PC-3 (cell line): Measurements from ENCODE around the gene FERD3L. TPM values are rescaled to one million over a fixed set of nuclear protein-coding genes. Genes with fewer than 3 reads are reported as not detected.

ENCODE experiments used
- ATAC-seq: fragments of 200-7000 bp; cut with Tn5 transposase; 2 replicates; pipeline ENCODE4 v1.9.1; 2020; ENCODE audit warnings: mild to moderate bottlenecking, moderate library complexity
- BruUV-seq: library from RNA; stranded (reverse); fragments of 400-500 nt; replicated peaks from 2 replicates; lab custom pipeline; 2021; lab: Mats Ljungman, UMichigan
- CTCF ChIA-PET: fragments of 300-600 bp; sonication (Branson Sonifier 250); formaldehyde crosslinking; loops from one replicate; lab custom pipeline; 2022; ENCODE audit warnings: antibody characterized with exemption; lab: Charles Lee
- POLR2A ChIA-PET: fragments of 300-600 bp; sonication (Branson Sonifier 250); formaldehyde crosslinking; loops from one replicate; lab custom pipeline; 2022; ENCODE audit warnings: antibody characterized with exemption; ENCODE audit not compliant: unreplicated experiment; lab: Charles Lee
- DNase-seq: peaks from one replicate; pipeline ENCODE4 v3.0.0-alpha.2; 2015
- H2AFZ ChIP-seq: fragments of 300-600 bp; sonication (generic); 2 replicates; pipeline ENCODE4 v1.6.0; 2016; ENCODE audit warnings: antibody characterized with exemption, low read length
- H3F3A ChIP-seq: fragments of 300-600 bp; sonication (generic); one replicate; pipeline ENCODE4 v1.6.0; 2017; ENCODE audit warnings: antibody characterized with exemption, low read length, control low read depth, mild to moderate bottlenecking; ENCODE audit not compliant: unreplicated experiment
- H3K27ac ChIP-seq: fragments of 300-600 bp; sonication (generic); 2 replicates; pipeline ENCODE4 v1.5.1; 2016; ENCODE audit warnings: mild to moderate bottlenecking, low read length
- H3K27me3 ChIP-seq: fragments of 300-600 bp; sonication (generic); 2 replicates; pipeline ENCODE4 v1.6.1; 2016; ENCODE audit warnings: low read length, mixed read lengths
- H3K36me3 ChIP-seq: fragments of 300-600 bp; sonication (generic); 2 replicates; pipeline ENCODE4 v1.6.1; 2016; ENCODE audit warnings: low read depth, mixed run types, low read length, mixed read lengths
- H3K4me1 ChIP-seq: fragments of 300-600 bp; sonication (generic); 2 replicates; pipeline ENCODE4 v1.5.1; 2016; ENCODE audit warnings: low read length; ENCODE audit not compliant: insufficient read depth
- H3K4me2 ChIP-seq: fragments of 300-600 bp; sonication (generic); 2 replicates; pipeline ENCODE4 v1.6.0; 2016; ENCODE audit warnings: low read length
- H3K4me3 ChIP-seq: fragments of 300-600 bp; sonication (generic); 2 replicates; pipeline ENCODE4 v1.5.1; 2016; ENCODE audit warnings: mild to moderate bottlenecking, low read length, mixed read lengths
- H3K79me2 ChIP-seq: fragments of 300-600 bp; sonication (generic); 2 replicates; pipeline ENCODE4 v1.6.1; 2017; ENCODE audit warnings: low read length, mixed read lengths
- H3K9ac ChIP-seq: fragments of 300-600 bp; sonication (generic); 2 replicates; pipeline ENCODE4 v1.6.0; 2016; ENCODE audit warnings: mild to moderate bottlenecking, low read length
- H3K9me2 ChIP-seq: fragments of 300-600 bp; sonication (generic); replicated peaks from 2 replicates; pipeline ENCODE4 v1.6.1; 2016; ENCODE audit warnings: mixed run types, low read length, mixed read lengths
- H3K9me3 ChIP-seq: fragments of 300-600 bp; sonication (generic); 2 replicates; pipeline ENCODE4 v1.6.1; 2016; ENCODE audit warnings: low read length, mixed read lengths
- H4K20me1 ChIP-seq: fragments of 300-600 bp; sonication (generic); 2 replicates; pipeline ENCODE4 v1.6.1; 2016; ENCODE audit warnings: low read length, mixed read lengths
- EZH2 ChIP-seq: fragments of 300-600 bp; sonication (generic); IDR thresholded peaks from one replicate; pipeline ENCODE4 v1.6.1; 2017; ENCODE audit warnings: antibody characterized with exemption, mild to moderate bottlenecking, low read length; ENCODE audit not compliant: unreplicated experiment
- EZH2phosphoT487 ChIP-seq: fragments of 300-600 bp; sonication (generic); IDR thresholded peaks from 2 replicates; pipeline ENCODE4 v1.6.1; 2018; ENCODE audit warnings: mild to moderate bottlenecking, antibody characterized with exemption, low read length, borderline replicate concordance
- intact Hi-C: fragments of 100-400 bp; cut with micrococcal nuclease; formaldehyde crosslinking; loops from 2 replicates; pipeline ENCODE4 v1.9.0; 2023
- total RNA-seq: library from RNA; depleted of rRNA; stranded (reverse); fragments of >200 nt; gene quantifications from 2 replicates; pipeline ENCODE4 v1.2.3, GENCODE V29; 2014
- TF ChIP-seq, protein P1 (sequence below): fragments of 300-600 bp; sonication (generic); conservative IDR thresholded peaks from 2 replicates; pipeline ENCODE4 v1.5.1; 2017; ENCODE audit warnings: antibody characterized with exemption, low read depth, mild to moderate bottlenecking, low read length

Gene FERD3L
- total RNA-seq, 1 experiment from 2014 or later: not detected

DNA sequence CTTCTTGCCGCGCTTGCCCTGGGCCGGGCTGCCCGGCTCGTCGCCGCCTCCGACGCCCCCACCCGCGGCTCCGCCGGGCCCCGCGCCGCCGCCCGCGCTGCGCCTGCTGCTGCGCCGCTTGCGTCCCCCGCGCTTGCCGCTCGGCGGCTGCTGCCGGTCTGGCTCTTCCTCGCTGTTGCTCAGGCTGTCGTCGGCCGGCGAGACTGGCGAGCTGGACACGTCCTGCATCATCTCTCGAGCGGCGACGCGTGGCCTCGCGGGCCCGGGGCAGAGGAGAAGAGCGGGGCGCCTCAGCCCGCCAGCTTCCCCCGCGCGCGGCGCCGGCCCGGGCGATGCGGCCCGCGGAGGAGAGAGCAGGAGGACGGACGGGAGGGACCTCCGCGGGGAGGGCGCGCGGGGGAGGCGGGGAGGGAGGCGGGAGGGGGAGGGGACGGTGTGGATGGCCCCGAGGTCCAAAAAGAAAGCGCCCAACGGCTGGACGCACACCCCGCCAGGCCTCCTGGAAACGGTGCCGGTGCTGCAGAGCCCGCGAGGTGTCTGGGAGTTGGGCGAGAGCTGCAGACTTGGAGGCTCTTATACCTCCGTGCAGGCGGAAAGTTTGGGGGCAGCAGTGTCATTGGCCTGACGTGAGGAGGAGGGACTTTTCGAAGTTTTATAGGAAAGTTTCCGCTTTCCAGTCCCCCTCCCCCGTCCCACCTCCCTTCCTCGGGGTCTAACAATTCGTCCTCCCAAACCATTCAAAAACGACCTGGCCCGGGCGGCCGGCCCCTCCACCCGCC is 27.9 kb downstream of the FERD3L start, which contains the start of gene TWIST1:
TWIST1 (minus strand) TSS at position 546 of the 779 bp plus-strand sequence; CDS start at position 231, 315 bp downstream.
- Histone ChIP-seq H3K27me3 (no peaks in the 10 kb centered on the region), H3F3A (no peaks in the 10 kb centered on the region), H2AFZ (peak within 1 kb of the TSS; percentile 89), H3K36me3 (no peaks in the 10 kb centered on the region), H3K4me3 (peak within 1 kb of the TSS; percentile 99), H3K4me1 (peaks cover 16% of the 10 kb centered on the region), H3K4me2 (peak within 1 kb of the TSS; percentile 93), H3K79me2 (peaks cover 33% of the 10 kb centered on the region), H3K27ac (no peak within 1 kb of the TSS), H3K9me3 (no peaks in the 10 kb centered on the region), H4K20me1 (peaks cover 9% of the 10 kb centered on the region; the same call in 1 of the 2 replicates), H3K9me2 (no peaks in the 10 kb centered on the region), H3K9ac (peak within 1 kb of the TSS; percentile 66)
- POLR2A ChIA-PET: interaction anchor here (0.6 to 1.0 kb wide), 4 partner anchors 23 to 1576 kb away, joined by 3 to 12 read pairs (median 4); no protein-coding TSS in a partner anchor
- TF ChIP-seq, protein P1, sequence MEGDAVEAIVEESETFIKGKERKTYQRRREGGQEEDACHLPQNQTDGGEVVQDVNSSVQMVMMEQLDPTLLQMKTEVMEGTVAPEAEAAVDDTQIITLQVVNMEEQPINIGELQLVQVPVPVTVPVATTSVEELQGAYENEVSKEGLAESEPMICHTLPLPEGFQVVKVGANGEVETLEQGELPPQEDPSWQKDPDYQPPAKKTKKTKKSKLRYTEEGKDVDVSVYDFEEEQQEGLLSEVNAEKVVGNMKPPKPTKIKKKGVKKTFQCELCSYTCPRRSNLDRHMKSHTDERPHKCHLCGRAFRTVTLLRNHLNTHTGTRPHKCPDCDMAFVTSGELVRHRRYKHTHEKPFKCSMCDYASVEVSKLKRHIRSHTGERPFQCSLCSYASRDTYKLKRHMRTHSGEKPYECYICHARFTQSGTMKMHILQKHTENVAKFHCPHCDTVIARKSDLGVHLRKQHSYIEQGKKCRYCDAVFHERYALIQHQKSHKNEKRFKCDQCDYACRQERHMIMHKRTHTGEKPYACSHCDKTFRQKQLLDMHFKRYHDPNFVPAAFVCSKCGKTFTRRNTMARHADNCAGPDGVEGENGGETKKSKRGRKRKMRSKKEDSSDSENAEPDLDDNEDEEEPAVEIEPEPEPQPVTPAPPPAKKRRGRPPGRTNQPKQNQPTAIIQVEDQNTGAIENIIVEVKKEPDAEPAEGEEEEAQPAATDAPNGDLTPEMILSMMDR: no peak
- TF ChIP-seq EZH2phosphoT487 (no peak), EZH2 (no peak)
- no TSS peak for BruUV-seq
- DNase-seq (peak; percentile 77), ATAC-seq (peak; percentile 78)
- CTCF ChIA-PET: interaction anchor here (0.6 to 1.3 kb wide), 4 partner anchors 165 to 765 kb away, joined by 3 to 9 read pairs (median 4); no protein-coding TSS in a partner anchor
- intact Hi-C loops: loop anchor here (2.0 to 10.0 kb wide), 5 partner anchors 92 to 764 kb away; no protein-coding TSS in a partner anchor

DNA sequence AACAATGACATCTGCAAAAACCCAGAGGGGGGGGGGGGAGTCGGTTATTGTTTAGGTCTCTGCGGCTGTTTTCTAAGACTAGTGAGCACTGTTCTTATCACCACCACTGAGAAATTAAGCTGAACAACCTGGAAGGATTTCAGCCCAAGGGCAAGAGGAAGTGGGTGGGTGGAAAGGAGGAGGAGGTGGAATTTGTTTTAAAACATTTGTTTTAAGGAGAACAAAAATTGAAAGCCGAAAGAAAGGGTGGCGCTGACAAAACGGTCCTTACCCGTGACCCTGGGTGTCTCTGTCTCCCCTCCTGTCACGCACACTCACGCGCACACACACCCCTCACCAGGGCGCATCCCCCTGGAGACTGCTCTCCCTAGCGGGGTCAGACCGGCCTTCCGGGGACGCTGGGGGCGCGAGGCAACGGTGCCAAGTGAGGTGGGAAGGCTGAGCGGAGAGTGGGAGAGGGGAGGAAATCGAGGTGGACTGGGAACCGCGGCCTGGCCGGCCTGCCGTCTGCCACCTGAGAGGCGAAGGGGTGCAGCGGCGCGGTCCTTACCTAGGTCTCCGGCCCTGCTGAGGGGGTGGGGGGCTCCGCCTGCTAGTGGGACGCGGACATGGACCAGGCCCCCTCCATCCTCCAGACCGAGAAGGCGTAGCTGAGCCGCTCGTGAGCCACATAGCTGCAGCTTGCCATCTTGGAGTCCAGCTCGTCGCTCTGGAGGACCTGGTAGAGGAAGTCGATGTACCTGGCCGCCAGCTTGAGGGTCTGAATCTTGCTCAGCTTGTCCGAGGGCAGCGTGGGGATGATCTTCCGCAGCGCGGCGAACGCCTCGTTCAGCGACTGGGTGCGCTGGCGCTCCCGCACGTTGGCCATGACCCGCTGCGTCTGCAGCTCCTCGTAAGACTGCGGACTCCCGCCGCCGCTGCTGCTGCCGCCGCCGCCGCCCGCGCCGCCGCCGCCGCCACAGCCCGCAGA is 28.8 kb downstream of the FERD3L start:
- Histone ChIP-seq H3K9me3 (no peaks in the 10 kb centered on the region), H3F3A (no peaks in the 10 kb centered on the region), H3K4me3 (peak overlapping the region; percentile 99), H3K27me3 (no peaks in the 10 kb centered on the region), H3K36me3 (no peaks in the 10 kb centered on the region), H3K9me2 (no peaks in the 10 kb centered on the region), H2AFZ (peak overlapping the region; percentile 88), H3K79me2 (peaks cover 33% of the 10 kb centered on the region), H3K9ac (peak overlapping the region; percentile 66), H4K20me1 (peaks cover 9% of the 10 kb centered on the region; the same call in 1 of the 2 replicates), H3K4me1 (peaks cover 16% of the 10 kb centered on the region), H3K27ac (no peak overlapping the region), H3K4me2 (peak overlapping the region; percentile 93)
- ATAC-seq (peak; percentile 8), DNase-seq (peak; percentile 37)
- CTCF ChIA-PET: interaction anchor here (0.6 to 1.3 kb wide), 5 partner anchors 132 to 764 kb away, joined by 4 to 9 read pairs (median 5); no protein-coding TSS in a partner anchor
- intact Hi-C loops: loop anchor here (1.0 to 10.0 kb wide), 6 partner anchors 92 to 764 kb away; no protein-coding TSS in a partner anchor
- TF ChIP-seq, protein P1: no peak
- no peak for TF ChIP-seq EZH2
- no peak for TF ChIP-seq EZH2phosphoT487
- POLR2A ChIA-PET: interaction anchor here (0.6 kb wide), 4 partner anchors 23 to 613 kb away, joined by 3 to 27 read pairs (median 9); no protein-coding TSS in a partner anchor
- BruUV-seq: no TSS peak
